Purkinje cell (primary cell): Measurements from ENCODE around the gene DMKN. TPM values are rescaled to one million over a fixed set of nuclear protein-coding genes. Genes with fewer than 3 reads are reported as not detected.

Experiments
- polyA plus RNA-seq: library from polyadenylated mRNA; unstranded; fragments of >200 nt; fragmentation: Nextera tagmentation; gene quantifications from 2 replicates; pipeline ENCODE4 v1.2.1, GENCODE V29; 2014

Gene DMKN, protein sequence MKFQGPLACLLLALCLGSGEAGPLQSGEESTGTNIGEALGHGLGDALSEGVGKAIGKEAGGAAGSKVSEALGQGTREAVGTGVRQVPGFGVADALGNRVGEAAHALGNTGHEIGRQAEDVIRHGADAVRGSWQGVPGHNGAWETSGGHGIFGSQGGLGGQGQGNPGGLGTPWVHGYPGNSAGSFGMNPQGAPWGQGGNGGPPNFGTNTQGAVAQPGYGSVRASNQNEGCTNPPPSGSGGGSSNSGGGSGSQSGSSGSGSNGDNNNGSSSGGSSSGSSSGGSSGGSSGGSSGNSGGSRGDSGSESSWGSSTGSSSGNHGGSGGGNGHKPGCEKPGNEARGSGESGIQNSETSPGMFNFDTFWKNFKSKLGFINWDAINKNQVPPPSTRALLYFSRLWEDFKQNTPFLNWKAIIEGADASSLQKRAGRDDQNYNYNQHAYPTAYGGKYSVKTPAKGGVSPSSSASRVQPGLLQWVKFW
- 6.0 and 7.7 TPM in 2 replicates for polyA plus RNA-seq

DNA sequence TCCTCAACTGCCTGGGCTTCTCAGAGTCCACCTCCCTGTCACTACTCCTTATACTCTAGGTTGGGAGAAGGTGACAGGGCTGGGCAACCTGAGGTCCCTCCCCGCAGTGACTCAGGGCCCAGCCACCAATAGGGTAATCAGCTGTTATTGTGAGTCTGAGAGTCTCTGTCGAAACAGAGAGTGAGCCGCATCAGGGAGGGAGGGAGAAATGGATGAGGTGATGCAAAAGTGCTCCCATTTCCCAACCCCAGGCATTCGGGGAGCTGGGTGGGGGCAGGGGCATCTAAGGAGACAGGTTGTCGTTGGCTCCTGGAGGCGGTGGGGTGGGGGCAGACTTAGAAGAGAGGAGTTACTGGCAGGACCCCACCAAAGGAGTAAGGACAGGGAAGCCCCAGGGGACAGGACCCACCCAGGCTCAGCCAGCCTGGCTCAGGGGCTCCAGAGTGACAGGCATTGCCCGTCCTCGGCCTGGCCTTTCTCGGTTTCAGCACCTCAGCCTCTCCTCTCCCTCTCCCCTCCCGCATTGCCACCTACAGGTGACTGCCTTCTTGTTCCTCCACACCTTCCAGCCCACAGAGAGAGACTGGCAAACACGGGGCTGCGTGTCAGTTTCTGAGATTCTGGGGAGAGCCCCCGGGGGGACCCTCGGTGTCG is at the start of gene DMKN:
DMKN (minus strand) TSS at position 22 of the 654 bp plus-strand sequence. CDS start 174 bp downstream, outside the sequence.

DNA sequence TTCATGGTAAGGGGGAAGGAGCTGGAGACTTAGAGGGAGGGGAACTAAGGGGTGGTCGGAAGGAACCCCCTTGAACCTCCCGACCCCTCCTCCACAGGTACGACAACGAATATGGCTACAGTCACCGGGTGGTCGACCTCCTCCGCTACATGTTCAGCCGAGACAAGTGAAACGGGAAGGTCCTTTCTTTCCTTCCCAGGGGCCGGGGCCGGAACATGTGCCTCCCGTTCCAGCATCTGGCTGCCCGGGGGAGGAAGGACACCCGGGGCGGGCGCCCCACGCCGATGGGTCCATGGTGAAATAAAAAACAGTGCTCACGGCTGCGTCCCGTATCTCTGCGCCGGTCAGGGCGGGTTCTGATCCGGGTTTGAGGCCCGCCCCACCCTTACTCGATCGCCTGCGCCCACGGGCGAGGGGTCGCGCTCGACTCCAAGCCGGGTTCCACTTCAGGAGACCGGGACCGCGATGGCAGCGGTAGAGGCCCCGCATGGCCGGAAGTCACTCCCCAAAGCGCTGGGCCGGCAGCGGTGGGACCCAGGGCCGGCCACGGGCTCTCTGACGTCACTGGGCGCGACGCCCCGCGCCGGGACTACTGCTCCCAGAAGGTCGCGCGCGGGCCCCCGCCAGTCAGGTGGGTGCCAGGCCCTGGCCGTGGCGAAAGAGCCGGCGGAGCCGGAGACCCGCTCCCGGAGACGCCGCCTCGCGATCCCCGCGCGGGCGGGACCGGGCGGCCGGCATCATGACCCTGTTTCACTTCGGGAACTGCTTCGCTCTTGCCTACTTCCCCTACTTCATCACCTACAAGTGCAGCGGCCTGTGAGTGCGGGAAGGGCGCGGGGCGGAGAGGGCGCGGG is 31.8 kb upstream of the DMKN start, which contains the start of gene TMEM147:
TMEM147 (plus strand) TSS at position 626 of the 854 bp plus-strand sequence; CDS start at position 740, 114 bp downstream.

DNA sequence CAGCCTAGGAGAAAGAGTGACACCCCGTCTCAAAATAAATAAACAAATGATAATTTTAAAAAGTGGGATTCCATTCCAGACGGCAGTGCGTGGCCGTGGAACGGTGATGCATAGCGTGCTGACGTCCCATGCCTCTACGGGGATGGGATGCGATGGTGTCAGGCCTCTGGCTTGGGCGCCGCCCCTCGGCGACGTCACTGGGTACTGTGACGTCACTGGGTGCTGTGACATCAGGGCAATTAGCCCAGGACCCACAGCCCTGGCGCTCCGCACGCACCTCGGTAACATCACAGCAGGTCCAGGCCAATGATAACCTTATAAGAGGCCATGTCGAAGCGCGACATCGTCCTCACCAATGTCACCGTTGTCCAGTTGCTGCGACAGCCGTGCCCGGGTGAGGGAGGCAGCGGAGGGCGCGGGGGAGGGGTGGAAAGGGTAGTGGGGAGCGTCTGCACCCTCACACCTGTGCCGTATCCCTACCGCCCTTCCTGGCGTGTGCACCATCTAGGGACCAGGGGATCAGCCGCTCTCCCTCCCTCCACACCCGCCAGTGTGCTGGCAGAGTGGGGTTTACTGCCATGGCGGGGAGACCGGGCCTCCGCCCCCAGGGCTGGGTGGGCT is 19.9 kb upstream of the DMKN start, which contains the start of gene GAPDHS:
GAPDHS (plus strand) TSS at position 256 of the 621 bp plus-strand sequence; CDS start at position 328, 72 bp downstream.

DNA sequence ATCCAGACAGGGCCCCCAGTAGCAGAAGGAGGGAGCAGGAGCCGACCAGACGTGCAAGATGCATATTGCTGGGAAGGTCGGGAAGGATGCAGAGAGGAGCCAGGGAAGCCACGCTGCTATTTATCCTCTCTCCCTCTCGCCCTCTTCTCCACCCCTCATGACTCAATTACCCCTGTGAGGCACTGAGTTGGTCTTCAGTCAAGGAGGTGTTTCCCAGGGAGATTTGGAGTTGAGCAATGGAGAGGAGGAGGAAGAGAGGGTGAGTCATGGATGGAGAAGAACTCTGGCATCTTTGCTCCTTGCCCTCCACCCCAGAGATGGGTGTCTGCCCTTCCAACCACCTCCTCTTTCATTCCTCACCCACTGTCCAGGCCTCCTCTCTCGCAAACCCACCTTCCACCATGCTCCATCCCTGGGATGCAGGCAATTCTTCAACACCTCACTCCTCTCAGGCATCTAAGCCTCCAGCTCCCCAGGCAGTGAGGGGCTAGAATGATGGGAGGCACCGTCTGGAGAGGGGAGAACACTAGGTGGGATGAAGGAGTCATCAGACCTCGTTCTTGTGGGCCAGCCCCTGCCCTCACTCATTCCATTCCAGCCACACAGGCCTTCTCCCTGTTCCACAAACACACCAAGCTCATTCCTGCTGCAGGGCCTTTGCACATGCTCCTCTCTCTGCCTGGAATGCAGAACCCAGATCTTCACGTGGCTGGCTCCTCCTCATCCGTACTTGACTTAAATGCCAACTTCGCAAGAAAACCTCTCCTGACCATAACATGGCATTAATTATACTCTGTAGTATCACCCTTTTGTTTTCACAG is 15.0 kb upstream of the DMKN start, which contains the start of gene SBSN:
SBSN (minus strand) TSS at position 94 of the 821 bp plus-strand sequence; CDS start at position 64, 30 bp downstream.

DNA sequence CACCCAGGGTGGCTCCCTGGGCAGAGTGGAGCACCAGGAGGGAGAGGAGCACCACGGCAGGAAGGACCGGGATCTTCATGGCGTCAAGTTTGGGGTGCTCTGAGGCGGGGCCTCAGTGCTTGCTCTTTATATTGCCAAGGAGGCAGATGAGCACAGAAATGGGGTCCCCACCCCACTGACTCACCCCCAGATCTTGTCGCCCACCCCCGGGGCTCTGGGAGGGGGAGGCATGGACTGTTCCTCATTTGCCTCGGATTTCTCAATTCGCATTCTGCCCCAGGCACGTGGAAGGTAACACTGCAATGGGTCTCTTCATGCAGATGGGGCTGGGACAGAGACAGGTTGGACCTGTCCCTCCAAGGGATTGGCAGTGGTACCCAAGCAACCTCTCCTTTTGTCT is 23.1 kb downstream of the DMKN start, which contains the start of gene KRTDAP:
KRTDAP (minus strand) TSS at position 101 of the 400 bp plus-strand sequence; CDS start at position 79, 22 bp downstream.

DNA sequence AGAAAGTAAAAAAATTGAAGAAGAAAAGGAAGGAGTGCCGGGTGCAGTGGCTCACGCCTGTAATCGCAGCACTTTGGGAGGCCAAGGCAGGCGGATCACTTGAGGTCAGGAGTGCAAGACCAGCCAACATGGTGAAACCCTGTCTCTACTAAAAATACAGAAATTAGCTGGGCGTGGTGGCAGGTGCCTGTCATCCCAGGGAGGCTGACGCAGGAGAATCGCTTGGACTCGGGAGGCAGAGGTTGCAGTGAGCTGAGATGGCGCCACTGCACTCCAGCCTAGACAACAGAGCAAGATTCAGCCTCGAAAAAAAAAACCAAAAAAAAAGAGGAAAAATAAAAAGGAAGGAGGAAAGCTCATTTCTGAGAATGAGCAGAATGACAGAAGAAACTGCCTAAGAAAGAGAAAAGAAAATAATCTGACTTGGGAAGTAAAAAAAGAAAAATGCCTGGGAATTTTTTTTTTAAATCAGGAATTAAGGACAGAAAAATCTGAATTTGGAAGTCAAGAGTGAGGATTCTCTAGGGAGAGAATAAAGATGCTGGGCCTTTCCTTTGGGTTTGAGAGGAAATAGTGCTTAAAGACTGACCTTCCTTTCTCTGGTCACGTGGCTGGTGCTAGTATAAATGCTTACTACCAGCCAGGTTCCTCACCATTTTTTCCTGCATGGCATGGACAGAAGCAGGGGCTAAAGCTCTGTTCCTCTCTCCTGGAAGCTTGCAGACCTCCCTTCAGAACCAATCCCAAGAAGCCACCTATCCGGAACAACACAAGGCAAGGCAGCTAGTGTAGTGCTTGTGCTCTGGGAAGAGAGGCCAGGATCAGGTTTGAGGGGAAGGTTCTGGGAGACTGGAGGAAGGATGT is 65.6 kb downstream of the DMKN start, which contains the start of gene FFAR2:
FFAR2 (plus strand) TSS at position 652 of the 864 bp plus-strand sequence. CDS start 1,458 bp downstream, outside the sequence.

Other genes with a start within 250 kb of the DMKN start
- 2.9 and 3.9 TPM in 2 replicates for gene USF2, start 244.7 kb downstream of the DMKN start, polyA plus RNA-seq
- gene HAMP, start 231.1 kb downstream of the DMKN start, polyA plus RNA-seq = 0.79 TPM in 1 of 2 replicates, not detected in the other
- gene MAG, start 221.5 kb downstream of the DMKN start, polyA plus RNA-seq = 0.22 TPM in 1 of 2 replicates, not detected in the other
- 0.28 TPM in 1 of 2 replicates, not detected in the other for gene CD22, start 184.5 kb downstream of the DMKN start, polyA plus RNA-seq
- gene FFAR1, start 165.7 kb downstream of the DMKN start, polyA plus RNA-seq = not detected in 2 replicates
- not detected in 2 replicates for gene FFAR3, start 155.2 kb downstream of the DMKN start, polyA plus RNA-seq
- gene GPR42, start 142.6 kb downstream of the DMKN start, polyA plus RNA-seq = not detected in 2 replicates
- not detected in 2 replicates for gene FFAR2, start 65.4 kb downstream of the DMKN start, polyA plus RNA-seq
- gene KRTDAP, start 23.2 kb downstream of the DMKN start, polyA plus RNA-seq = 0.58 and 1.7 TPM in 2 replicates
- not detected in 2 replicates for gene SBSN, start 14.7 kb upstream of the DMKN start, polyA plus RNA-seq
- gene GAPDHS, start 19.8 kb upstream of the DMKN start, polyA plus RNA-seq = not detected in 2 replicates
- 95.0 and 102 TPM in 2 replicates for gene TMEM147, start 32.0 kb upstream of the DMKN start, polyA plus RNA-seq
- gene ATP4A, start 50.0 kb upstream of the DMKN start, polyA plus RNA-seq = not detected in 2 replicates
- not detected in 2 replicates for gene PMIS2, start 72.5 kb upstream of the DMKN start, polyA plus RNA-seq
- gene HAUS5, start 99.1 kb upstream of the DMKN start, polyA plus RNA-seq = 0.60 and 0.84 TPM in 2 replicates
- gene RBM42, start 115.4 kb upstream of the DMKN start, polyA plus RNA-seq = 8.9 and 12.6 TPM in 2 replicates
- 0.70 TPM in 1 of 2 replicates, not detected in the other for gene ETV2, start 128.1 kb upstream of the DMKN start, polyA plus RNA-seq
- 1,754 and 2,269 TPM in 2 replicates for gene COX6B1, start 134.7 kb upstream of the DMKN start, polyA plus RNA-seq
- gene UPK1A, start 152.9 kb upstream of the DMKN start, polyA plus RNA-seq = 0.27 TPM in 1 of 2 replicates, not detected in the other
- not detected in 2 replicates for gene ZBTB32, start 190.9 kb upstream of the DMKN start, polyA plus RNA-seq
- 1.0 and 1.8 TPM in 2 replicates for gene KMT2B, start 204.4 kb upstream of the DMKN start, polyA plus RNA-seq
- gene IGFLR1, start 228.8 kb upstream of the DMKN start, polyA plus RNA-seq = 1.0 and 4.9 TPM in 2 replicates
- gene U2AF1L4, start 231.8 kb upstream of the DMKN start, polyA plus RNA-seq = 69.6 and 75.0 TPM in 2 replicates
- gene PSENEN, start 232.0 kb upstream of the DMKN start, polyA plus RNA-seq = 311 and 383 TPM in 2 replicates
- 4.6 and 8.3 TPM in 2 replicates for gene LIN37, start 234.9 kb upstream of the DMKN start, polyA plus RNA-seq
- 0.50 TPM in 1 of 2 replicates, not detected in the other for gene HSPB6, start 243.4 kb upstream of the DMKN start, polyA plus RNA-seq
- gene PROSER3, start 244.5 kb upstream of the DMKN start, polyA plus RNA-seq = 0.51 TPM in 1 of 2 replicates, not detected in the other